HepG2 (cell line): ENCODE measurements around the gene LTC4S. TPM values are rescaled to one million over a fixed set of nuclear protein-coding genes. Genes with fewer than 3 reads are reported as not detected.

ENCODE experiments used
- AHR ChIP-seq: IDR thresholded peaks from 2 replicates; pipeline ENCODE4 v1.6.1; 2018; ENCODE audit warnings: missing genetic modification reagents, missing compliant biosample characterization
- FIP1L1 ChIP-seq: fragments of 200-400 bp; formaldehyde crosslinking; IDR thresholded peaks from 2 replicates; pipeline ENCODE4 v1.6.1; 2018; ENCODE audit warnings: low read depth, mild to moderate bottlenecking, low read length, moderate library complexity, borderline replicate concordance; ENCODE audit not compliant: insufficient read depth
- GFI1 ChIP-seq: sonication (generic); formaldehyde crosslinking; IDR thresholded peaks from 2 replicates; pipeline ENCODE4 v1.5.0; 2020; ENCODE audit warnings: missing genetic modification reagents, mild to moderate bottlenecking, borderline replicate concordance
- HDAC6 ChIP-seq: fragments of 200-600 bp; sonication (generic); IDR thresholded peaks from 2 replicates; pipeline ENCODE4 v1.7.0; 2017; ENCODE audit warnings: mild to moderate bottlenecking, antibody characterized with exemption, low read length, low read depth
- KDM2A ChIP-seq: sonication (generic); formaldehyde crosslinking; IDR thresholded peaks from 2 replicates; pipeline ENCODE4 v1.4.0; 2020; ENCODE audit warnings: low read depth, missing genetic modification reagents, borderline replicate concordance
- RBFOX2 ChIP-seq: fragments of 200-400 bp; formaldehyde crosslinking; IDR thresholded peaks from 2 replicates; pipeline ENCODE4 v1.6.1; 2017; ENCODE audit warnings: low read depth, mild to moderate bottlenecking, low read length
- SMYD3 ChIP-seq: sonication (generic); formaldehyde crosslinking; IDR thresholded peaks from 2 replicates; pipeline ENCODE4 v1.8.1; 2023; ENCODE audit warnings: mild to moderate bottlenecking, missing genetic modification reagents
- ZFYVE20 ChIP-seq: sonication (generic); formaldehyde crosslinking; IDR thresholded peaks from 2 replicates; pipeline ENCODE4 v1.8.0; 2023; ENCODE audit warnings: low read depth, mild to moderate bottlenecking, moderate library complexity, missing genetic modification reagents, borderline replicate concordance
- ZMYM4 ChIP-seq: sonication (generic); formaldehyde crosslinking; IDR thresholded peaks from 2 replicates; pipeline ENCODE4 v1.8.1; 2023; ENCODE audit warnings: mild to moderate bottlenecking, missing genetic modification reagents
- ZNF12 ChIP-seq: sonication (generic); formaldehyde crosslinking; IDR thresholded peaks from 2 replicates; pipeline ENCODE4 v1.5.0; 2020; ENCODE audit warnings: missing genetic modification reagents
- ZNF251 ChIP-seq: sonication (generic); formaldehyde crosslinking; IDR thresholded peaks from 2 replicates; pipeline ENCODE4 v1.9.0; 2021; ENCODE audit warnings: mild to moderate bottlenecking, missing genetic modification reagents
- ZNF362 ChIP-seq: sonication (generic); formaldehyde crosslinking; IDR thresholded peaks from 2 replicates; pipeline ENCODE4 v1.4.0; 2020; ENCODE audit warnings: missing genetic modification reagents, mild to moderate bottlenecking, borderline replicate concordance
- ZNF431 ChIP-seq: sonication (generic); formaldehyde crosslinking; IDR thresholded peaks from 2 replicates; pipeline ENCODE4 v1.9.0; 2022; ENCODE audit warnings: missing genetic modification reagents, low read depth, mild to moderate bottlenecking, borderline replicate concordance
- ZNF501 ChIP-seq: sonication (generic); formaldehyde crosslinking; IDR thresholded peaks from 2 replicates; pipeline ENCODE4 v1.5.1; 2020; ENCODE audit warnings: mild to moderate bottlenecking, moderate library complexity, missing genetic modification reagents
- ZNF780A ChIP-seq: sonication (generic); formaldehyde crosslinking; IDR thresholded peaks from 2 replicates; pipeline ENCODE4 v1.8.0; 2022; ENCODE audit warnings: mild to moderate bottlenecking, missing genetic modification reagents, moderate library complexity
- polyA plus RNA-seq, 8 experiments: library from polyadenylated mRNA; depleted of rRNA in 3 of 8; stranded (reverse) in 7 of 8; unstranded in 1 of 8; fragments of >200 nt; fragmentation: Illumina TruSeq in 4 of 8; extraction: Trizol in 4 of 8; gene quantifications; 2 replicates each; pipeline versions ENCODE4 v1.2.1 to v1.2.3, GENCODE V29; 2011 to 2016; ENCODE audit warnings: low read depth in 4 of 8, missing spikeins in 1 of 8, mixed read lengths in 1 of 8; ENCODE audit not compliant: insufficient read depth in 1 of 8
- total RNA-seq, 5 experiments: library from RNA; depleted of rRNA; stranded (reverse); fragments of >200 nt; fragmentation: Illumina TruSeq; extraction: Trizol; gene quantifications; 2 replicates each; pipeline ENCODE4 v1.2.3, GENCODE V29; 2016; ENCODE audit warnings: low read depth in 1 of 5
- TF ChIP-seq, protein P1 (sequence below): sonication (generic); formaldehyde crosslinking; IDR thresholded peaks from 2 replicates; pipeline ENCODE4 v1.8.0; 2022; ENCODE audit warnings: mild to moderate bottlenecking, missing genetic modification reagents; ENCODE audit not compliant: insufficient replicate concordance
- TF ChIP-seq, protein P2 (sequence below): sonication (generic); formaldehyde crosslinking; IDR thresholded peaks from one replicate; pipeline ENCODE4 v1.5.1; 2020; ENCODE audit warnings: mild to moderate bottlenecking, missing genetic modification reagents; ENCODE audit errors: not compliant biosample characterization

LTC4S gene
- total and polyA plus RNA-seq, 2 of the 13 experiments (the other 11 are each of a cell fraction or from before 2014, with no cell fraction given): 0.35 TPM; not detected in 1

DNA sequence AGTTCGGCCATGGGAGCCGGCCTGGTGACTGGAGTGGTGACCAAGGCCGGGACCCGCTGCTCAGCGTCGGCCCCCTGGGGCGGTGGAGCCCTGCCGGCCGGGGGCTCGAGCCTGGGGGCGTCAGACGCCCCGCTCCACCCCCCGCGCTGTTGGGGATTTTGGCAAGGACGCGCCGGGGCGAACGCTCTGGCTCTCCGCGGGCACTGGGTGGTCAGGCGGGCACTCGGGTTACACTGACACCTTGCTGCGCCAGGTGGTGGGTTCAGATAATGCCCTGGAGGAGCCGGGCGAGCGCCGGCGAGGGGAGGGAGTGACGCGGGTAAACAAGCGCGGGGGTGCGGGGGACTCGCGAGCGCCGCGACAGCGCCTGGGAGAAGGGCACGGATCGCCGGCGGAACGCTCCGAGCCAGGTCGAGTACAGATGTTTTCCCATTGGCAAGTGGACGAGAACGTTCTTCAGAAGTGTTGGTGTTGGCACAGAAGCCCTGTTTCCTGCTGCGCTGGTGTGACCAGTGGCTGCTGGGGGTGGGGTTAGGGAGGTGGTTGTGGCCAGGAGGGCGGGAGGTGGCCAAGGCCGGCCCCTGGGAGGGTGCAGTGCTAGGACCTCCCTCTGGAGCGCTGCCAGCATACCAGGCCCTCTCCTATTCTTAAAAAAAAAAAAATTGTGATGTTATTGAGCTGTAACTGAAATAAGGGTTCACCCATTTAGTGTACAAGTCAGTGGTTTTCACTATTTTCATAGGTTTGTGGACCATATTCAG is 27.7 kb downstream of the LTC4S start (continued):
- TF ChIP-seq, protein P1, sequence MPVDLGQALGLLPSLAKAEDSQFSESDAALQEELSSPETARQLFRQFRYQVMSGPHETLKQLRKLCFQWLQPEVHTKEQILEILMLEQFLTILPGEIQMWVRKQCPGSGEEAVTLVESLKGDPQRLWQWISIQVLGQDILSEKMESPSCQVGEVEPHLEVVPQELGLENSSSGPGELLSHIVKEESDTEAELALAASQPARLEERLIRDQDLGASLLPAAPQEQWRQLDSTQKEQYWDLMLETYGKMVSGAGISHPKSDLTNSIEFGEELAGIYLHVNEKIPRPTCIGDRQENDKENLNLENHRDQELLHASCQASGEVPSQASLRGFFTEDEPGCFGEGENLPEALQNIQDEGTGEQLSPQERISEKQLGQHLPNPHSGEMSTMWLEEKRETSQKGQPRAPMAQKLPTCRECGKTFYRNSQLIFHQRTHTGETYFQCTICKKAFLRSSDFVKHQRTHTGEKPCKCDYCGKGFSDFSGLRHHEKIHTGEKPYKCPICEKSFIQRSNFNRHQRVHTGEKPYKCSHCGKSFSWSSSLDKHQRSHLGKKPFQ (CRISPR knock-in tag): peak; percentile 70
- TF ChIP-seq FIP1L1 (0 out of 2 replicates have a peak, but pooled peaks have one; percentile 52), ZNF362 (CRISPR knock-in tag) (0 out of 2 replicates have a peak, but pooled peaks have one; percentile 58), HDAC6 (no peak), ZNF251 (CRISPR knock-in tag) (no peak), RBFOX2 (peak; percentile 86), AHR (no peak), ZNF431 (CRISPR knock-in tag) (0 out of 2 replicates have a peak, but pooled peaks have one; percentile 2), ZNF12 (no peak), SMYD3 (0 out of 2 replicates have a peak, but pooled peaks have one; percentile 22), ZNF780A (CRISPR knock-in tag) (0 out of 2 replicates have a peak, but pooled peaks have one; percentile 34), ZFYVE20 (CRISPR knock-in tag) (no peak), GFI1 (CRISPR knock-in tag) (0 out of 2 replicates have a peak, but pooled peaks have one; percentile 41), ZNF501 (peak; percentile 40; the same call in 1 of the 2 replicates), KDM2A (CRISPR knock-in tag) (peak; percentile 43; the same call in 1 of the 2 replicates), ZMYM4 (peak; percentile 32; the same call in 1 of the 2 replicates)
- TF ChIP-seq, protein P2, sequence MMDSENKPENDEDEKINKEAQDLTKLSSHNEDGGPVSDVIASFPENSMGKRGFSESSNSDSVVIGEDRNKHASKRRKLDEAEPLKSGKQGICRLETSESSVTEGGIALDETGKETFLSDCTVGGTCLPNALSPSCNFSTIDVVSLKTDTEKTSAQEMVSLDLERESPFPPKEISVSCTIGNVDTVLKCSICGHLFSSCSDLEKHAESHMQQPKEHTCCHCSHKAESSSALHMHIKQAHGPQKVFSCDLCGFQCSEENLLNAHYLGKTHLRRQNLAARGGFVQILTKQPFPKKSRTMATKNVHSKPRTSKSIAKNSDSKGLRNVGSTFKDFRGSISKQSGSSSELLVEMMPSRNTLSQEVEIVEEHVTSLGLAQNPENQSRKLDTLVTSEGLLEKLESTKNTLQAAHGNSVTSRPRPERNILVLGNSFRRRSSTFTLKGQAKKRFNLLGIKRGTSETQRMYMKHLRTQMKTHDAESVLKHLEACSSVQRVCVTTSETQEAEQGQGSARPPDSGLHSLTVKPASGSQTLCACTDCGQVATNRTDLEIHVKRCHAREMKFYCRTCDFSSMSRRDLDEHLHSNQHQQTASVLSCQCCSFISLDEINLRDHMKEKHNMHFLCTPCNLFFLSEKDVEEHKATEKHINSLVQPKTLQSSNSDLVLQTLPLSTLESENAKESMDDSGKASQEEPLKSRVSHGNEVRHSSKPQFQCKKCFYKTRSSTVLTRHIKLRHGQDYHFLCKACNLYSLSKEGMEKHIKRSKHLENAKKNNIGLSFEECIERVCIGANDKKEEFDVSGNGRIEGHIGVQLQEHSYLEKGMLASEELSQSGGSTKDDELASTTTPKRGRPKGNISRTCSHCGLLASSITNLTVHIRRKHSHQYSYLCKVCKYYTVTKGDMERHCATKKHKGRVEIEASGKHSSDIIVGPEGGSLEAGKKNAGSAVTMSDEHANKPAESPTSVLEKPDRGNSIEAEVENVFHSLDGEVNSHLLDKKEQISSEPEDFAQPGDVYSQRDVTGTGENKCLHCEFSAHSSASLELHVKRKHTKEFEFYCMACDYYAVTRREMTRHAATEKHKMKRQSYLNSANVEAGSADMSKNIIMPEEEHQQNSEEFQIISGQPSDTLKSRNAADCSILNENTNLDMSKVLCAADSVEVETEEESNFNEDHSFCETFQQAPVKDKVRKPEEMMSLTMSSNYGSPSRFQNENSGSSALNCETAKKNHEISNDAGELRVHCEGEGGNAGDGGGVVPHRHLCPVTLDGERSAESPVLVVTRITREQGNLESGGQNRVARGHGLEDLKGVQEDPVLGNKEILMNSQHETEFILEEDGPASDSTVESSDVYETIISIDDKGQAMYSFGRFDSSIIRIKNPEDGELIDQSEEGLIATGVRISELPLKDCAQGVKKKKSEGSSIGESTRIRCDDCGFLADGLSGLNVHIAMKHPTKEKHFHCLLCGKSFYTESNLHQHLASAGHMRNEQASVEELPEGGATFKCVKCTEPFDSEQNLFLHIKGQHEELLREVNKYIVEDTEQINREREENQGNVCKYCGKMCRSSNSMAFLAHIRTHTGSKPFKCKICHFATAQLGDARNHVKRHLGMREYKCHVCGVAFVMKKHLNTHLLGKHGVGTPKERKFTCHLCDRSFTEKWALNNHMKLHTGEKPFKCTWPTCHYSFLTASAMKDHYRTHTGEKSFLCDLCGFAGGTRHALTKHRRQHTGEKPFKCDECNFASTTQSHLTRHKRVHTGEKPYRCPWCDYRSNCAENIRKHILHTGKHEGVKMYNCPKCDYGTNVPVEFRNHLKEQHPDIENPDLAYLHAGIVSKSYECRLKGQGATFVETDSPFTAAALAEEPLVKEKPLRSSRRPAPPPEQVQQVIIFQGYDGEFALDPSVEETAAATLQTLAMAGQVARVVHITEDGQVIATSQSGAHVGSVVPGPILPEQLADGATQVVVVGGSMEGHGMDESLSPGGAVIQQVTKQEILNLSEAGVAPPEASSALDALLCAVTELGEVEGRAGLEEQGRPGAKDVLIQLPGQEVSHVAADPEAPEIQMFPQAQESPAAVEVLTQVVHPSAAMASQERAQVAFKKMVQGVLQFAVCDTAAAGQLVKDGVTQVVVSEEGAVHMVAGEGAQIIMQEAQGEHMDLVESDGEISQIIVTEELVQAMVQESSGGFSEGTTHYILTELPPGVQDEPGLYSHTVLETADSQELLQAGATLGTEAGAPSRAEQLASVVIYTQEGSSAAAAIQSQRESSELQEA (CRISPR knock-in tag): no peak
